ENCODE measurements around the gene CPEB3. TPM values are rescaled to one million over a fixed set of nuclear protein-coding genes. Genes with fewer than 3 reads are reported as not detected.

Gene CPEB3
- total and polyA plus RNA-seq, 12 donors, result 1.6 to 13.4 (median 6.1) TPM

DNA sequence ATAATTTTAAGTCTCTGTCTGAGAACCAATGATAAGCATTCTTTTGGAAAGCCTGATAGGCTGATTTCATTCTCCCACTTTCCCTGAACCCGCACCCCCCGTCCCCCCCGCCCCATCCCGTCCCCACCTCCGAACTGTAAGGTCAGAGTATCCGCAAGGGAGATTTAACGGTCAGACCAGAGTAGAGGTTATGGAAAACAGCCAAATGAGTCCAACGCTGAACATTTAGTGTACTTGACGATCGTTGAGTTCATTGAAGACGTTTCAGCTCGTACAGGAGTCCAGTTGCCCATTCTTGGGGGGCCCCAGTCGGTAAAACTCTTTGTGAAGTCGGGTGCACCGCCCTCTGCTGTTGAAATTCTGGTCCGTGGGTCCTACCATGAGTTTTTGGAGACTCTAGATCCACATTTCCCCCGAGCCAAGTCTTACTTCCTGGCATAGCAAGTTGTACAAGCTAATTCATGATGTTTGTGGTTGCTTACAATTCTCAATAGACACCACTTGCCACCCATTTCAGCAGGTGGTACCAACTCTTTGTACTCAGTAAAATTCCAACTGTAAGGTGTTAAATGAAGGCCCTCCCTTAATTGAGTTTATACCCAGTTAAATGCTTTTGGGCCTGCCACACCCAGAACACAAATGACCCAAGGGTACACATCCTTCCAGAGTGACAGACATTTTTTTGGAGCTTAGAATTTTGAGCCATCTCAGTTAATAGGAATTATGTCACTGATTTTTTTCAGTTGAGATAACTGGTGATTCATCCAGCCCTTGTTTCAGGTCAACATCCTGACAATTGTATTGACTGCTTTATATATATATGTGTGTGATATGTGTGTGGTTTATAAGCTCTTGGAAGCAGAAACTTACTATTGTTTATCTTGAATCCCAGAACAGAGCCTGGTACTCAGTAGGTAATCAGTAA, 1.3 kb upstream of the CPEB3 start:
- peak overlapping the region; percentile 62 to 99 (median 97) for H3K27ac ChIP-seq
- H3K36me3 ChIP-seq (replicated peaks in 1 of 2), result peaks cover 0 to 13% of the 10 kb centered on the region in 2 donors
- 0 to 1% (median 1%) methylated on average over 11 to 17 of the region's 17 CpGs for WGBS, 4 donors
- peak; percentile 49 to 85 (median 64) for DNase-seq
- peak in 1 of 2 donors; percentile 29 for TF ChIP-seq POLR2A (IDR thresholded peaks at IDR 0.05)
- TF ChIP-seq, protein P1, sequence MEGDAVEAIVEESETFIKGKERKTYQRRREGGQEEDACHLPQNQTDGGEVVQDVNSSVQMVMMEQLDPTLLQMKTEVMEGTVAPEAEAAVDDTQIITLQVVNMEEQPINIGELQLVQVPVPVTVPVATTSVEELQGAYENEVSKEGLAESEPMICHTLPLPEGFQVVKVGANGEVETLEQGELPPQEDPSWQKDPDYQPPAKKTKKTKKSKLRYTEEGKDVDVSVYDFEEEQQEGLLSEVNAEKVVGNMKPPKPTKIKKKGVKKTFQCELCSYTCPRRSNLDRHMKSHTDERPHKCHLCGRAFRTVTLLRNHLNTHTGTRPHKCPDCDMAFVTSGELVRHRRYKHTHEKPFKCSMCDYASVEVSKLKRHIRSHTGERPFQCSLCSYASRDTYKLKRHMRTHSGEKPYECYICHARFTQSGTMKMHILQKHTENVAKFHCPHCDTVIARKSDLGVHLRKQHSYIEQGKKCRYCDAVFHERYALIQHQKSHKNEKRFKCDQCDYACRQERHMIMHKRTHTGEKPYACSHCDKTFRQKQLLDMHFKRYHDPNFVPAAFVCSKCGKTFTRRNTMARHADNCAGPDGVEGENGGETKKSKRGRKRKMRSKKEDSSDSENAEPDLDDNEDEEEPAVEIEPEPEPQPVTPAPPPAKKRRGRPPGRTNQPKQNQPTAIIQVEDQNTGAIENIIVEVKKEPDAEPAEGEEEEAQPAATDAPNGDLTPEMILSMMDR (IDR thresholded peaks at IDR 0.05), result peak; percentile 14 to 53 (median 42)
- peak overlapping the region in 2 of 4 donors; percentile 84 to 86 for H3K4me3 ChIP-seq
- peaks cover 9 to 24% of the 10 kb centered on the region in 2 donors for H3K4me1 ChIP-seq (replicated peaks in 1 of 2)
- H3K9me3 ChIP-seq (replicated peaks in 1 of 3), result no peaks in the 10 kb centered on the region
- no peaks in the 10 kb centered on the region for H3K27me3 ChIP-seq
- intact Hi-C loops (cut with DNase I), result loop anchor here (5.0 to 10.0 kb wide), 3 partner anchors 50 to 207 kb away; no protein-coding TSS in a partner anchor

DNA sequence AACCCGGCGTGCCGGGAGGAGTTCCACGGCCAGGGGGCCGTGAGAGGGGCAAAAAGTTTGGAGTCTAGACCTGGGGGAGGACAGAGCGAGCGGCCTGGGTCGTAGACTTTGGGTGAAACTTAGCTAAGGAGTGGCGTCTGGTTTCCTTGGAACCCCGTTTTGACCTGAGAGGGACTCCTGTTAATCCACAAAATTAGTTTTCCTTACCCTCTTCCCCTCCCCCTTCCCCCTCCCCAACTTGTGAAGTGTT, 663 bp upstream of the CPEB3 start:
- peaks cover 9 to 24% of the 10 kb centered on the region in 2 donors for H3K4me1 ChIP-seq (replicated peaks in 1 of 2)
- H3K27me3 ChIP-seq, result no peaks in the 10 kb centered on the region
- peak overlapping the region; percentile 56 to 86 (median 81) for H3K4me3 ChIP-seq
- intact Hi-C loops (cut with DNase I), result loop anchor here (5.0 to 10.0 kb wide), 3 partner anchors 49 to 207 kb away; no protein-coding TSS in a partner anchor
- WGBS, 4 donors, result 0 to 1% (median 0%) methylated on average over 3 to 10 of the region's 10 CpGs
- peak in 4 of 7 donors; percentile 27 to 43 (median 33) for DNase-seq
- TF ChIP-seq POLR2A (IDR thresholded peaks at IDR 0.05), result no peak
- TF ChIP-seq, protein P1 (IDR thresholded peaks at IDR 0.05), result no peak
- no peaks in the 10 kb centered on the region for H3K9me3 ChIP-seq (replicated peaks in 1 of 3)
- H3K27ac ChIP-seq, result peak overlapping the region; percentile 94 to 99 (median 97)
- peaks cover 0 to 13% of the 10 kb centered on the region in 2 donors for H3K36me3 ChIP-seq (replicated peaks in 1 of 2)

DNA sequence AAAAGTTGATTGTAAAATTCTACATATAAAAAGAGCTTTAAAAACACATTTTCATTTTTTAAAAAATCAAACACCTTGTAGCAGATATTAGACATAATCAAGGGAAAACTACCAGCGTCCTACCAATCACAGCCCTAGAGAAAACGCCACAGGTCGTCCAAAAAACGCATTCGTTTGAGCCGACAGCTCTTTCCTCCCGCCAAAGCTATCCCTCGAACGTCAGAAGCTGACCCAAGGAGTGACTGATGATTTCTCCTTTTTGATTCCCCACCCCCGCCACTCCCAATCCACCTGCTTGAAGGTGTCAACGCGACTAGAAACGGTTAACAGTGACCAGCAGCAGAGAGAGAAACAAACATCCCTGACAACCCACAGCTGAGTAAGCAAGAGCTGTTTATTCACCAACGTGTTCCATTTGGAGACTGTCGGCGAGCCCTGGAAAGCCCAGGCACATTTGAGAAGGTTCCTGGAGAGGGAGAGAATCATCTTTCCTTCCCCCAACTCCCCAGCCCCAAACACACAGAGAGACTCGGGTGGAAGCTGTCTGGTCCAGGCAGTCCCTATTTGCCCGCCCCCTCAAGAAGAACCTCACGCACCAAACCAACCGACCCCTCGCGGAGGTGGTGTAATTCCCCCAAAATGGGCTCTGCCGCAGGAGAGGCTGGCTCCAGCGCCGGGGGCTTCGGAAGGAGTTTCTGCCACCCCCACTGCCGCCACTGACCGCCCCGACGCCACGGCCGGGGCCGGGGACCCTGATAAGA, 622 bp downstream of the CPEB3 start:
- peaks cover 0 to 13% of the 10 kb centered on the region in 2 donors for H3K36me3 ChIP-seq (replicated peaks in 1 of 2)
- no peaks in the 10 kb centered on the region for H3K27me3 ChIP-seq
- peaks cover 9 to 18% of the 10 kb centered on the region in 2 donors for H3K4me1 ChIP-seq (replicated peaks in 1 of 2)
- WGBS, 4 donors, result 0 to 1% (median 0%) methylated on average over 13 to 33 of the region's 33 CpGs
- H3K4me3 ChIP-seq, result peak overlapping the region; percentile 73 to 93 (median 85)
- DNase-seq, result peak; percentile 54 to 74 (median 59)
- H3K9me3 ChIP-seq (replicated peaks in 1 of 3), result no peaks in the 10 kb centered on the region
- peak overlapping the region; percentile 92 to 99 (median 97) for H3K27ac ChIP-seq
- intact Hi-C loops (cut with DNase I), result loop anchor here (5.0 to 10.0 kb wide), 3 partner anchors 48 to 205 kb away; no protein-coding TSS in a partner anchor
- no peak for TF ChIP-seq POLR2A (IDR thresholded peaks at IDR 0.05)
- TF ChIP-seq, protein P1 (IDR thresholded peaks at IDR 0.05), result no peak

Data from adrenal gland (tissue), 12 donors.